NB4 (cell line): ENCODE data around the gene GAB3.
"Not testable (repeated sequence)": the region's sequence is repeated elsewhere in the genome, so short reads cannot be mapped to it uniquely, and the experiment has no call there.

ENCODE experiments used
- DNase-seq: peaks from one replicate; pipeline ENCODE4 v3.0.0; 2010; ENCODE audit warnings: low read depth
- H3K4me3 ChIP-seq: one replicate; pipeline ENCODE4 v1.5.1; 2011; ENCODE audit warnings: mild to moderate bottlenecking, low read depth, low read length, moderate library complexity

GAB3 gene

GRCh38 chrX:154628960-154629359, 121.9 kb downstream of the GAB3 start:
- DNase-seq, H3K4me3 ChIP-seq: not testable (repeated sequence)
